HG03196 (cell line): ENCODE measurements around the gene POGZ.

ENCODE experiments used
- ATAC-seq: cut with Tn5 transposase; IDR thresholded peaks from one replicate; pipeline ENCODE4 v1.9.1; 2021; ENCODE audit not compliant: unreplicated experiment

The POGZ gene

GRCh38 chr1:151377150-151377884 is 82.0 kb downstream of the POGZ start:
- no peak for ATAC-seq

DNA sequence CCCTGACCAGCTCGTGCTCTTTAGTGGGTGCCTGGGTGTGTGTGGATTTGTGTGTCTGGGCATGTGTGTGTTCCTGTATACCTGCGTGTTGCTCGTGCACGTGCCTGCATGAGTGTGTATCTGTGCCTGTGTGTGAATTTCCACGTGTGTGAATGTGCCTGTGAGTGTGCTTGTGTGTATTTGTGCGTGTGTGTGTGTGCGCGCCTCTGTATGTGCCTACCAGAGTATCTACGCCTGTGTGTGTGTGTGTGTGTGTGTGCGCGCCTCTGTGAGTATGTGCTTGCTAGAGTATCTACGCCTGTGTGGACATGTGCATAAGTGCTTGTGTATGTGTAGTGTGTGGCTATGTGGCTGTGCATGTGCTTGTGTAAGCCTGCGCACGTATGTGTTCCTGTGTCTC is 86.1 kb downstream of the POGZ start:
- no peak for ATAC-seq

DNA sequence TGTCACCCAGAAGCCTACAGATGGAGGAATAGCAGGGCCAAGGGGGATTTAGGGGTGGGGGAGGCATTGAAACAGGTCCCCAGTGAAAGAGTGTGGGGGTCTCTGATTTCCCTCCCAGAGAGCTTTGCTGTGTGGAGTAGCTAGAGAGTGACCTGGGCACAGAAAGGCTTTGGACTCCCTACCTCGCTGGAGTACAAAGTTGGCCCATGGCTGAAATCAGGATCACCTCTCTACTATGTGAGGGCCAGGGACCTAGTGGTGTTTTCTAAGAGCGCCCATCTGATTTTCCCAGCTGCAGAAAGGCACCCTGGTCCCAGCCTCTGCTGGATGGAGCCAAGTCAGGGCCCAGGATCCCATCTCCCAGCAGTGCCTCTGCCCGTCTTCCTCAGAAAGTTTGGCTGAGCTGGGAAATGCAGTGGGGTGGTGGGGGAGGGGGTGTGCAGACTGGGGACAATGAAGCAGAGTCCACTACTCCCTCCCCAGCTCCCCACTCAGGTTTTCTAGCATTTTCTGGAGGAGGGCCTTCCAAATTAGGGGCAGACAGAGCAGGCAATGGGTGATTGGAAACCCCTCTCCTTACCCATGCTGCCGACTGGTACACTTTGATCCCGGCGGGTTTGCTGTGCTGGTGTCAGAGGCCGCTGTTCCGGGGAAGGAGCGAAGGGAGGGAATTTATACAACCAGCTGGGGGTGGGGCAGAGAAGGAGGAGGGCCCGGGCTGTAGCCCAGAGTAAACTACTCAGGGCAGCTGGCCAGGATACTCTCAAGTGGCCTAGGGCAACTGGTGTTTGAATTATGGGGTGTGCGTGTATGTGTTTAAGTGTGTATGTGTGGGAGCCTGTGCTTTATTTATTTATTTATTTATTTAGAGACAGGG is 87.0 kb downstream of the POGZ start, which contains the start of gene SELENBP1:
Gene SELENBP1 (minus strand): TSS at position 648 of the 877 bp plus-strand sequence. CDS start 64 bp downstream, at position 584.
- no peak for ATAC-seq

- no peak for ATAC-seq
Measured at GRCh38 chr1:151371370-151372057, 87.8 kb downstream of the POGZ start.

GRCh38 chr1:151370211-151370911 is 88.9 kb downstream of the POGZ start:
- ATAC-seq, result no peak

- no peak for ATAC-seq
Measured at GRCh38 chr1:151369621-151370048, 89.7 kb downstream of the POGZ start.

- ATAC-seq, result no peak
Measured at GRCh38 chr1:151369302-151369610, 90.0 kb downstream of the POGZ start.

GRCh38 chr1:151368393-151369301 is 90.6 kb downstream of the POGZ start:
- no peak for ATAC-seq

DNA sequence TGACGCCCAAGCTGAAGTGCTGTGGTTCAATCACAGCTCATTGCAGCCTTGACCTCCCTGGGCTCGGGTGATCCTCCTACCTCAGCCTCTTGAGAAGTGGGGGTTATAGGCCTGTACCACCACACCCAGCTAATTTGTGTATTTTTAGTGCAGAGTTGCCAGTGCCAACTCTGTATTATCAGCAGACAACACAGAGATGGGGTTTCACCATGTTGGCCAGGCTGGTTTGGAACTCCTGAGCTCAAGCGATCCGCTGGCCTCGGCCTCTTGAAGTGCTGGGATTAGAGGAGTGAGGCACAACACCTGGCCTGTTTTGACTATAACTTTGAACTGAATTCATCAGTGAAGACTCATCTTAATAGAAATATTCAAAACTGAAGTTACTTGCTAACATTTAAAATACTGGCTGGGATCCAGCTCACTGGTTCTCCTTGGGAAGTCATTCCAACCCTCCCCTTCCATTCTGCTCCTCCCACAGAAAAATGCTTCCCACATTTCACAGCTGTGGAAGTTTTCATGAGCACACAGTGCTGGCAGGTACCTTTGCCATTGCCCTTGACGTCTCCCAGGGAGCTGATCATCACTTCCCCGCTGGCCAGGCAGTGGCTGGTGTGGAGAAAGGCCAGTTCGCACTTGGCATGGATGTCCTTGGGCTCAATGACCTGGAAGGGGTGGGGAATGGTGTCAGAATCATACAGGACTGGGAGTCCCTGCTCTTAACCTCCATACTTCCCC is 91.5 kb downstream of the POGZ start:
- no peak for ATAC-seq

GRCh38 chr1:151364996-151365395 is 94.3 kb downstream of the POGZ start:
- no peak for ATAC-seq

DNA sequence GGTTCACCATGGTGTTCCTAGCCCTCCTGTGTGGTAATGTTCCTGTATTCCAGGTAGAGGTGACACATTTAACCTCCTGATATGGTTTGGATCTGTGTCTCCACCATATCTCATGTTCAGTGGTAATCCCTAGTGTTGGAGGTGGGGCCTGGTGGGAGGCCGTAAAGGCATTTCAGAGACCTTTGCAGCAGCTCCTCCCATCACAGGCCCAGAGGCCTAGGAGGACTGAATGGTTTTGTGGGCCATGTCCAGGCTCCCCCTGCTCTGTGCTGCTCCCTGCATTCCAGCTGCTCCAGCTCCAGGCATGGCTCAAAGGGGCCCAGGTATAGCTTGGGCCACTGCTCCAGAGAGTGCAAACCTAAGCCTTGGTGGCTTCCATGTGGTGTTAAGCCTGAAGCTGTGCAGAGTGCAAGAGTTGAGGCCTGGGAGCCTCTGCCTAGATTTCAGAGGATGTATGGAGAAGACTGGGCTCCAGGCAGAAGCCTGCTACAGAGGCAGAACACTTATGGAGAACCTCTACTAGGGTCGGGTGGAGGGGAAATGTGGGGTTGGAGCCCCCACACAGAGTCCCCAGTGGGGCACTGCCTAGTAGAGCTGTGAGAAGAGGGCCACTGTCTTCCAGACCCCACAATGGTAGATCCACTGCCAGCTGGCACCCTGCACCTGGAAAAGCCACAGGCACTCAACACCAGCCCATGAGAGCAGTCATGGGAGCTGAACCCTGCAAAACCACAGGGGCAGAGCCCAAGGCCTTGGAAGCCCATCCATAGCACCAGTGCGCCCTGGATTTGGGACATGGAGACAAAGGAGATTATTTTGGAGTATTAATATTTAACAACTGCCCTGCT is 96.8 kb downstream of the POGZ start:
- ATAC-seq, result no peak

DNA sequence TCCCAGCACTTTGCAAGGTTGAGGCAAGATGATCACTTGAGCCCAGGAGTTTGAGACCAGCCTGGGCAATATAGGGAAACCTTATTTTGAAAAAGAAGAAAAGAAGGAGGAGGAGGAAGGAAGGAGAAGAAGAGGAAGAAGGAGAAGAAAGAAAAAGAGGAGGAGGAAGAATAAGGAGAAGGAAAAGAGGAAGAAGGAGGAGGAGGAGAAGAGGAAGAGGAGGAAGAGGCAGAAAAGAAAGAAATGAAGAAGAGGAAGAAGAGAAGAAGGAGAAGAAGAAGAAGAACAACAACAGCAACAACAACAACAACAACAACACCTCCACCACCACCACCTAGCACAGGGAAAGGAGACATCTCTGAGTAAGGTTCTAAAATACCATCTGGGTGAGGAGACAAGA is 97.4 kb downstream of the POGZ start:
- ATAC-seq, result no peak

DNA sequence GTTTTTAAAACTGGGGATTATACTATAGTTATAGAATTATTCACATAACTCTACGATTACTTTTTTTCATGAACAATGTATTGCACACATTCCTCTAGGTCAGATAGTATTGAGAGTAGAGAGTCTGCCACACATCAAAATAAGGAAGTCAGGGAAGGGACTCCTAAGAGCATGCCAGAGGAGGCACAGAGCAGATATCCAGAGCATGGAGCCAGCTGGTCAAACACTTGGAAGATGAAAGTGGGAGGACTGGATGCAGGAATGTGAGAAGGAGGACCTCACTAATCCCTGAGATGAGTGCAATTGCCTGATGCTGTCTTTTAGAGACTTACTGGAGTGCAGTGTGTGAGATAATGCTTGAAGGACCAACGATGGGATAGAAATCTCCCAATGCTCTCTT is 102.6 kb downstream of the POGZ start:
- ATAC-seq, result no peak
